GM19397 (cell line): ENCODE data around the gene CDKAL1.
"Not testable (repeated sequence)": the region's sequence is repeated elsewhere in the genome, so short reads cannot be mapped to it uniquely, and the experiment has no call there.

Source experiments
- ATAC-seq: cut with Tn5 transposase; IDR thresholded peaks from one replicate; pipeline ENCODE4 v1.9.1; 2021; ENCODE audit warnings: mild to moderate bottlenecking, moderate library complexity; ENCODE audit not compliant: unreplicated experiment

CDKAL1 gene

GRCh38 chr6:21087188-21087587 is 552.9 kb downstream of the CDKAL1 start:
- ATAC-seq, result no peak

DNA sequence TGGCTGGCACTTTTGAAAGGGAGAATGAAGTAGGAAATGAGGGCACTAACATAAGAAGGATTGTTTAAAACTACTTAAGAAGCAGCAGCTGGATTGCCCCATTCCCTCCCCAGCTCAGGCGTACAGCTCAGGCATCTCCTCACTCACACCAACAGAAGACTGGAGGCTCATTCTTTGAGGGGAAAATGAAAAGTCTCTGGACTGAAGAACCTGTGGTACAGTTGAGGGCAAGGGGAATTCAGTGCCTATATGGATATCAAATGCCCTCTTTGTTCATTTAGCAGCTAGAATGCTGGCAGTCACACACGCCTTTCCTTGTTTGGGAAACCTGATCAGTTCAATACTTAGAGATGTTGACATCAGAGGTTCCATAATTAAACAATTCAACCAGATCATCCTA is 557.2 kb downstream of the CDKAL1 start:
- ATAC-seq, result no peak

DNA sequence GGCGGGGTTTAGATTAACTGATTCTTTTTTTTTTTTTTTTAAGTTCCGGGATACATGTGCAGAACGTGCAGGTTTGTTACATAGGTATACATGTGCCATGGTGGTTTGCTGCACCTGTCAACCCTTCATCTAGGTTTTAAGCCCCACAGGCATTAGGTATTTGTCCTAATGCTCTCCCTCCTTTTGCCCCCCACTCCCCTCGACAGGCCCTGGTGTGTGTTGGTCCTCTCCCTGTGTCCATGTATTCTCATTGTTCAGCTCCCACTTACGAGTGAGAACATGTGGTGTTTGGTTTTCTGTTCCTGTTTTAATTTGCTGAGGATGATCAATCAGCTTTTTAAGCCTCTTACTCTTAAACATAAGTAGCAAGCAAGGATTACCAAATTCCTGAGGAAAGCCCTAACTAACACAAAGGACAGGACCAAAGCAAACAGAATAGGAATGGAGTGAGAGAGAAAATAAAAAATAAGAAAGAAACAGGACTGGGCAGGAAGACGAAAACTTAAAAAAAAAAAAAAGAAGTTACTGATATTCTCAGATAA is 558.0 kb downstream of the CDKAL1 start:
- ATAC-seq, result not testable (repeated sequence)

DNA sequence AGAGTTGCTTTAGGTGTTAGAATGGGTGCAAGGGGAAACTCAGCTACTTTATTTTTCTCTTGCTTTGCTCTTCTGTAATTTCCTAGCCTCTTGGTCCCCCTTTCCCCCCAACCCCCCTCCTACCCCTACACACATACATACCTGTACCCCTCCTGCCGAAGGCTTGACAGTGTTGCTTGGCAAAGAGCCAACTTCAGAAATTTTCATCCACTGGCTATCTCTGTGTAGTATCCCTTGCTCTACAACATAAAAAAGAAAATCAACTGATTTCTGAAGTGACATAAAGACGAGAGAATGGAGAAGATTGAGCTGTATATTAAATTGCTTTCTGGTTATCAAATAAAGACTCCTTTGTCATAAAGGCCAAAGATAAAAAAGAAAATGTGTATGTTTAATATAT is 561.2 kb downstream of the CDKAL1 start:
- no peak for ATAC-seq

- no peak for ATAC-seq
Measured at GRCh38 chr6:21098134-21098533, 563.9 kb downstream of the CDKAL1 start.

DNA sequence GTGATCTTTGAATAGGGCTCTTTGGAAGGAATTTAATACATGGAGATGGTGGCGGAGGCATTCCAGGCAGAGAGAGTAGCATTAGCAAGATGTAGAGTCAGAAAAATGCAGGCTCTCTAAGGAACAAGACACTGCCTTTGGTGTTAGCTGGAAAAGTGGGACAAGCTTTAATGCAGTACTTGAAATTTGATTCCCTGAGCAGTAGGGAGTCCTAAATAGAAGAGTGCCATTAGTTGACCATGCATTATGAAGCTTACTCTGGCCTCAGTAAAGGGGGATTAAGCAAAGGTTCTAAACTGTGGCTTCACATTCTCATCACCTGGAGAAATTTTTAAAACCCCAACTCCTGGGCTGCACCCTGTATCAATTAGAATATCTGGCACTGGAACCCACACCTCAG is 564.5 kb downstream of the CDKAL1 start:
- ATAC-seq, result no peak

- no peak for ATAC-seq
Measured at GRCh38 chr6:21099338-21100314, 565.4 kb downstream of the CDKAL1 start.

DNA sequence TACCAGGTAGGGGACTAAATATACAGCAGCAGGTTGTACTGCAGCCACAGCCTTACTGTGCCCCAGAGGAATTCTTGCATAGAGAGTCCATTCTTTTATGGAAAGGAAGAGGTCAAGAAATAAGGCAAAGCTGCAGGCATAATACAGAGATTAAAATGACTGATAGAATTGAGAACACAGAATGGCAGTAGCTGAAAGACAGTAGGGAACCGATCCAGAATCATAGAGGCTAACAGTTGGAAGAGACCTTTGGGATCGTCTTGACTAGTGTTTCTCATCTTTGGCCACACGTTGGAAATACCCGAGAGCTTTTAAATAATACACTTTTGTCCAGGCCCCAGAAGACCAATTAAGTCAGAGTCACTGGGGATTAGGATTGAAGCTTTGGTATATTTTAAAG is 566.7 kb downstream of the CDKAL1 start:
- no peak for ATAC-seq

GRCh38 chr6:21101694-21102093 is 567.4 kb downstream of the CDKAL1 start:
- ATAC-seq, result no peak

DNA sequence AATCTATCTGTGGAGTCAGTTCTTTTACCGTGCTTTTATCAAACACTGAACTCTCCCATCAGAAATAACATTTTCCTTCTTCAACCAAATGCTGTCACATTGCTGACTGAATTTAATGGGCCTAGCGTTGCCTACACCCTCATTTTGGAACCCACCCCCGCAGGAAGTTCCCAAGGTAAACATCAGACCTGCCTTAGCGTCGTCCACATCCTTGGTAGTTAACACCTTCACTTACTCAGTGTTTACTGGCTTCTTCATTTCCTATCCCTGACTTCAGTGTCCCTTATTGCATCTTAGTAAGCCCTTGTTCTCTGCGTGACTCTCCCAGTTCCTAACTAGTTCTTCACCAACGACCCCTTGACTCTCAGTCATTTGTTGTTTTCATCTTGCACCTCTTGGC is 567.9 kb downstream of the CDKAL1 start:
- no peak for ATAC-seq

GRCh38 chr6:21102624-21103023 is 568.4 kb downstream of the CDKAL1 start:
- no peak for ATAC-seq

GRCh38 chr6:21103626-21104224 is 569.5 kb downstream of the CDKAL1 start:
- no peak for ATAC-seq

- no peak for ATAC-seq
Measured at GRCh38 chr6:21104288-21104687, 570.0 kb downstream of the CDKAL1 start.

- ATAC-seq, result no peak
Measured at GRCh38 chr6:21107796-21108195, 573.5 kb downstream of the CDKAL1 start.

- ATAC-seq, result no peak
Measured at GRCh38 chr6:21109391-21110178, 575.3 kb downstream of the CDKAL1 start.

DNA sequence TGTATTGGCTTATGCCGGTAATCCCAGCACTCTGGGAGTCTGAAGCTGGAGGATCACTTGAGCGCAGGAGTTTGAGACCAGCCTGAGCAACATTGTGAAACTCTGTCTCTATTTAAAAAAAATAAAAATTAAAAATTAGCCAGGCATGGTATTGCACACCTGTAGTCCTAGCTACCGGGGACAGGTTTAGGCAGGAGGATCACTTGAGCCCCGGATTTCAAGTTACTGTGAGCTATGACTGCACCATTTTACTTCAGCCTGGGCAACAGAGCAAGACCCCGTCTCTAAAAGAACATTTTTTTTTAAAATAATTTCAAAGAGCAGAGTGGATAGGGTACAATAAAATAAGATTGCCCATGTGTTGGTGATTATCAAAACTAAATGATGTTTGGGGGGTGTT is 576.4 kb downstream of the CDKAL1 start:
- no peak for ATAC-seq

DNA sequence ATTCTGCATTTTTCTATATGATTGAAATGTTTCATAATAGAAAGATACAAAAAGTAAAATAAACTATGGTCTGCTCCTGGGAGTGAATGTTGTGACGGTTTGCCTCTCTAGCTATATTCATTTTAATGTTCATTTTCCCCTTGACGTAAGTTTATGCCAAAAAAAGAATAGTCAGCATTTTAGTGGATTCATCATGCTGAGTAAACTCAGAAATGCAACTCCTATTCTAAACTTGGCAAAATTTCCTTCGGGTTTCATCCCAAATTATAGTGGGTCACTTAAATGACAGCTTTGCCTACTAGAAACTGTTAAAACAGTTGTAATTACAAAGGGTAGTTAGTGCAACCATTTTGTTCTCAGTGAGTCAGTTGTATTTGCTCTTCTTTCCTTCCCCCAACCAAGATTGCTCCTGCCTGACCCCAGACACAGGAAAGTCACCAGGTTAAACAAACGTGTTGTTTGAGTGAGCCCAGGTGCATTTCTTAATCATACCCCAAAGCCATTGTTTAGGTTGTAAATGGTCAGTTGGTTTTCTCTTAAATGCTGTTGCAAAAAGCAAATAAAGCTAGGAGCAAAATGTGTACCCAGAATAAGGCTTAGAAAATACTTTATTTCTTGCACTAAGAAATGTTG is 577.0 kb downstream of the CDKAL1 start:
- ATAC-seq, result no peak

GRCh38 chr6:21115111-21115510 is 580.9 kb downstream of the CDKAL1 start:
- no peak for ATAC-seq

GRCh38 chr6:21116736-21117135 is 582.5 kb downstream of the CDKAL1 start:
- no peak for ATAC-seq

DNA sequence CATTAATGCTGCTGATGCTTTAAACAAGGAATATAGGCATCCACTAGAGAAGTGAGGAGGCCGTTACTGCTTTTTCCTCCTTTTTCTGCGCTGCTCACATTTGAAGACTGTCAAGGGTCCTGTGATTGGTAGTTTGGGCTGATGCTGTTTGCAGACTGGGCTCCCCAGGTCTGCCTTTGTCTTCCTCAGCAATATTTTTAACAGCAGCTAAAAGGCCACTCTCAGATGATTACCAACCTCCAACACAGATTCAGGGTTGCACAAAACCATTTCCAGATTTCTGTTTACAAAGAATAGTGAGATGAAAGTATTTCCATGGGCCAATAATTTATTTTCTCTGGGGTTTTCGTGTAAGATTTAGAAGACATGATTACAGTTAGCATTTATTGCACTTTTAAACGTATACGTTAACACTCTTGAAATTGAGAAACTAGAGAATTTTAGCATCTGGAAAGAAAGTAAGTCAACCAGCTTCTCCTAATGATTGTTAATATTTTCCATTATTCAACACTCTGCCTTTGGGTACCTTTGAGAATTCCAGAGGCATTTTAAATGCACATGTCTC is 584.0 kb downstream of the CDKAL1 start:
- ATAC-seq, result no peak
